Mucosa of descending colon (tissue), 3 donors: ENCODE data around the gene TAS1R1. TPM values are rescaled to one million over a fixed set of nuclear protein-coding genes. Genes with fewer than 3 reads are reported as not detected.

Source experiments
- ATAC-seq: fragments of 200-7000 bp; cut with Tn5 transposase; one replicate; pipeline ENCODE4 v1.9.1; 2020; ENCODE audit warnings: mild to moderate bottlenecking, moderate library complexity
- DNase-seq, 3 donors: peaks; one replicate each; pipeline ENCODE4 v3.0.0-alpha.2; 2020
- H3K36me3 ChIP-seq: fragments of 200-600 bp; one replicate; pipeline ENCODE4 v1.8.0; 2021; ENCODE audit warnings: low read depth, mild to moderate bottlenecking
- H3K4me1 ChIP-seq: fragments of 200-600 bp; one replicate; pipeline ENCODE4 v1.8.0; 2021; ENCODE audit warnings: low read depth, mild to moderate bottlenecking
- H3K4me3 ChIP-seq: fragments of 200-600 bp; one replicate; pipeline ENCODE4 v1.8.0; 2021; ENCODE audit warnings: mild to moderate bottlenecking
- H3K9me3 ChIP-seq: fragments of 200-600 bp; one replicate; pipeline ENCODE4 v1.8.0; 2021; ENCODE audit warnings: mild to moderate bottlenecking
- CTCF ChIP-seq: fragments of 200-600 bp; IDR thresholded peaks from one replicate; pipeline ENCODE4 v1.8.0; 2022; ENCODE audit warnings: antibody characterized with exemption, mild to moderate bottlenecking
- intact Hi-C, 2 donors: fragments of 100-400 bp; cut with DNase I in 1 of 2; cut with micrococcal nuclease in 1 of 2; formaldehyde crosslinking; loops; one replicate each; pipeline versions ENCODE4 v1.11.0 to v1.11.1; 2022; cut with DNase I, micrococcal nuclease
- total RNA-seq, 3 donors: library from RNA; stranded (reverse); fragmentation: NEBNext Ultra II Directional in 2 of 3; extraction: Animal tissue kit (Norgen Biotek cat#: 25700) in 2 of 3; gene quantifications; one replicate each; pipeline versions ENCODE4 v1.2.1 to v1.2.4, GENCODE V29; 2021 to 2023
- donor health status: DM: no; HTN: no; CAD: no; lungs with moderate emphysema.
- donor health status: DM: no; HTN: no; CAD: no.
- donor health status: DM: no; HTN: yes; CAD: no.

Gene TAS1R1
- total RNA-seq, 3 donors from 2014 or later: 0.13 to 0.14 TPM; not detected in 1

- intact Hi-C loops: no loop called here
- no peak for TF ChIP-seq CTCF
- DNase-seq (no peak), ATAC-seq (peak; percentile 44)
- no peaks in the 10 kb centered on the region for H3K36me3 ChIP-seq
- H3K4me1 ChIP-seq: peaks cover 37% of the 10 kb centered on the region
- no peaks in the 10 kb centered on the region for H3K9me3 ChIP-seq
- H3K4me3 ChIP-seq: peak overlapping the region; percentile 83
These were observed 25.0 kb downstream of the TAS1R1 start for GRCh38 chr1:6580119-6580592.

- peak overlapping the region; percentile 83 for H3K4me3 ChIP-seq
- intact Hi-C loops: no loop called here
- no peak for DNase-seq
- H3K4me1 ChIP-seq: peaks cover 37% of the 10 kb centered on the region
- peak; percentile 2 for ATAC-seq
- H3K9me3 ChIP-seq: no peaks in the 10 kb centered on the region
- H3K36me3 ChIP-seq: no peaks in the 10 kb centered on the region
- no peak for TF ChIP-seq CTCF
These were observed 25.7 kb downstream of the TAS1R1 start for GRCh38 chr1:6580593-6581409.

GRCh38 chr1:6581561-6582305 is 26.6 kb downstream of the TAS1R1 start:
- ATAC-seq (peak; percentile 19), DNase-seq (peak in 1 of 3 donors; percentile 46)
- intact Hi-C loops: no loop called here
- Histone ChIP-seq H3K36me3 (no peaks in the 10 kb centered on the region), H3K4me3 (no peak overlapping the region), H3K9me3 (no peaks in the 10 kb centered on the region), H3K4me1 (peaks cover 37% of the 10 kb centered on the region)
- TF ChIP-seq CTCF: no peak

GRCh38 chr1:6582370-6582769 is 27.3 kb downstream of the TAS1R1 start:
- peak; percentile 74 for ATAC-seq
- intact Hi-C loops: no loop called here
- DNase-seq: peak; percentile 78 to 98 (median 82)
- H3K4me3 ChIP-seq: no peak overlapping the region
- no peaks in the 10 kb centered on the region for H3K36me3 ChIP-seq
- peaks cover 37% of the 10 kb centered on the region for H3K4me1 ChIP-seq
- no peaks in the 10 kb centered on the region for H3K9me3 ChIP-seq
- TF ChIP-seq CTCF: no peak

- Histone ChIP-seq H3K9me3 (no peaks in the 10 kb centered on the region), H3K4me1 (peaks cover 33% of the 10 kb centered on the region), H3K36me3 (no peaks in the 10 kb centered on the region), H3K4me3 (no peak overlapping the region)
- no peak for TF ChIP-seq CTCF
- ATAC-seq: no peak
- no peak for DNase-seq
- intact Hi-C loops: no loop called here
These were observed 29.3 kb downstream of the TAS1R1 start for GRCh38 chr1:6584126-6585080.
